ENCODE results near the gene TPCN1. TPM values are rescaled to one million over a fixed set of nuclear protein-coding genes. Genes with fewer than 3 reads are reported as not detected.

The TPCN1 gene
- total and polyA plus RNA-seq, 2 of the 8 experiments (the other 6 are each of a cell fraction or from before 2014, with no cell fraction given): 14.9 to 21.4 TPM

GRCh38 chr12:113276306-113276705 lies 55.0 kb downstream of the TPCN1 start:
- Histone ChIP-seq H3K79me1 (ENCODE audit: low read depth, low read length) (no peaks in the 10 kb centered on the region), H2AK5ac (ENCODE audit: low read depth, low read length) (no peak overlapping the region), H3K79me2 (ENCODE audit: control insufficient read depth in 1 of 2, insufficient read depth in 2 of 2, low read length in 2 of 2) (no peaks in the 10 kb centered on the region), H4K91ac (replicated peaks; ENCODE audit: insufficient read length, low read length) (no peak overlapping the region), H3K4me3 (ENCODE audit: extremely low read depth in 1 of 4, insufficient read depth in 2 of 4, low read depth in 3 of 4, low read length in 4 of 4) (no peak overlapping the region), H3K4ac (replicated peaks; ENCODE audit: insufficient read length, low read depth, low read length) (no peak overlapping the region), H3K4me1 (replicated peaks in 1 of 4; ENCODE audit: control insufficient read depth in 3 of 4, insufficient read depth in 4 of 4, low read length in 3 of 4) (no peaks in the 10 kb centered on the region; a peak in 1 of 7 replicates), H3K4me2 (ENCODE audit: insufficient read depth in 1 of 2, low read depth in 2 of 2, low read length in 2 of 2) (no peak overlapping the region), H4K8ac (ENCODE audit: extremely low read depth, insufficient read depth, low read length) (no peak overlapping the region), H3K36me3 (ENCODE audit: control insufficient read depth in 2 of 4, insufficient read depth in 4 of 4, low read length in 3 of 4) (peaks cover 0 to 2% (median 0%) of the 10 kb centered on the region in 4 experiments; a peak in 2 of 8 replicates), H3K23ac (ENCODE audit: insufficient read length) (no peak overlapping the region), H3K23me2 (ENCODE audit: low read depth, low read length) (no peaks in the 10 kb centered on the region), H3K9ac (replicated peaks in 1 of 4; ENCODE audit: extremely low read depth in 1 of 4, low read depth in 3 of 4, low read length in 3 of 4) (no peak overlapping the region), H2AFZ (ENCODE audit: low read length) (no peak overlapping the region), H2BK5ac (ENCODE audit: low read depth, low read length) (no peak overlapping the region; the same call in 1 of the 2 replicates), H3K9me3 (ENCODE audit: insufficient read depth in 2 of 2, low read depth in 1 of 2, low read length in 1 of 2) (no peaks in the 10 kb centered on the region), H3K14ac (ENCODE audit: insufficient read length) (no peak overlapping the region), H2BK120ac (replicated peaks; ENCODE audit: low read depth, low read length) (no peak overlapping the region), H3K18ac (ENCODE audit: extremely low read depth, low read length) (no peak overlapping the region), H2BK20ac (ENCODE audit: low read length) (no peak overlapping the region), H2BK15ac (ENCODE audit: low read length) (no peak overlapping the region), H4K20me1 (replicated peaks in 1 of 2; ENCODE audit: control insufficient read depth in 1 of 2, insufficient read depth in 2 of 2, low read length in 2 of 2) (peaks cover 0 to 4% of the 10 kb centered on the region in 2 experiments), H4K5ac (ENCODE audit: insufficient read length, low read depth, low read length) (no peak overlapping the region), H3K56ac (replicated peaks; ENCODE audit: insufficient read length, low read depth, low read length) (no peak overlapping the region), H3K27me3 (replicated peaks in 1 of 4; ENCODE audit: control insufficient read depth in 3 of 4, extremely low read depth in 1 of 4, insufficient read depth in 3 of 4, low read length in 3 of 4) (no peaks in the 10 kb centered on the region), H3K27ac (ENCODE audit: low read depth, low read length) (no peak overlapping the region), H2BK12ac (ENCODE audit: low read depth, low read length) (no peak overlapping the region)
- POLR2A ChIA-PET (ENCODE audit: partially characterized antibody): interaction anchor here (0.6 kb wide), 1 partner anchor 1354 kb away, joined by 3 read pairs; no protein-coding TSS in a partner anchor
- FAIRE-seq (no peak), DNase-seq (ENCODE audit: low read depth in 1 of 2, low spot score in 2 of 2) (no peak)
- CTCF ChIA-PET (ENCODE audit: partially characterized antibody): interaction anchor here (0.7 to 1.4 kb wide), 2 partner anchors 14 to 76 kb away, joined by 4 to 5 read pairs; no protein-coding TSS in a partner anchor
- 85% methylated on average over 8 of the region's 8 CpGs; no CpG with 5 or more reads in 1 of the 2 experiments for WGBS, 2 experiments (ENCODE audit: extremely low coverage in 1 of 2, insufficient coverage in 1 of 2, insufficient read length in 1 of 2, insufficient replicate concordance in 2 of 2, low coverage in 1 of 2, low lambda C conversion rate in 2 of 2, missing lambda C conversion rate in 1 of 2)
- TF ChIP-seq SP1 (IDR thresholded peaks at IDR 0.05; ENCODE audit: low read depth, low read length): no peak
- no peak for TF ChIP-seq POU5F1 (IDR thresholded peaks at IDR 0.05; ENCODE audit: low read depth, low read length)
- no peak for TF ChIP-seq BRCA1 (IDR thresholded peaks at IDR 0.05; ENCODE audit: low read depth, low read length)
- no peak for TF ChIP-seq E2F6 (IDR thresholded peaks at IDR 0.05)
- no peak for TF ChIP-seq RAD21 (IDR thresholded peaks at IDR 0.05 in 1 of 2, conservative IDR thresholded peaks at IDR 0.05 in 1 of 2; ENCODE audit: low read depth in 2 of 2, low read length in 2 of 2)
- TF ChIP-seq CBX8 (IDR thresholded peaks at IDR 0.05; ENCODE audit: borderline replicate concordance, low read depth, low read length): no peak
- TF ChIP-seq RNF2 (IDR thresholded peaks at IDR 0.05; ENCODE audit: borderline replicate concordance, low read depth, low read length, missing control alignments, poor library complexity, severe bottlenecking): no peak

Data from H1 (cell line).